HG03060 (cell line): Measurements from ENCODE around the gene MROH8.
"Not testable (repeated sequence)": the region's sequence is repeated elsewhere in the genome, so short reads cannot be mapped to it uniquely, and the experiment has no call there.

Source experiments
- ATAC-seq: cut with Tn5 transposase; IDR thresholded peaks from one replicate; pipeline ENCODE4 v1.9.1; 2021; ENCODE audit warnings: low read depth, moderate number of reproducible peaks; ENCODE audit not compliant: unreplicated experiment

MROH8 gene

GRCh38 chr20:37161830-37162549, 17.4 kb downstream of the MROH8 start:
- no peak for ATAC-seq

DNA sequence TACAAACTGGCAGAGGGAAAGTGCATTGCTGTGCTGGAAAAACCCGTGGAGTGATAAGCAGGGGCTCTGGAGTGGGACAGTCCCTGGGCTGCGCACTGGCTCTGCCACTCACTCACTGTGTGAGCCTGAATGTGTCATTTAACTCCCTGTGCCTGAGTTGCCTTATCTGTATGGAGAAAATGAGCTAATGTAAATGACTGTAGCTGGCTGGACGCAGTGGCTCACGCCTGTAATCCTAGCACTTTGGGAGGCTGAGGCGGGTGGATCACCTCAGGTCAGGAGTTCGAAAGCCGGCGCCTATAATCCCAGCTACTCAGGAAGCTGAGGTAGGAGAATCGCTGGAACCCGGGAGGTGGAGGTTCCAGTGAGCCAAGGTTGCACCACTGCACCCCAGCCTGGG, 18.7 kb downstream of the MROH8 start:
- no peak for ATAC-seq

DNA sequence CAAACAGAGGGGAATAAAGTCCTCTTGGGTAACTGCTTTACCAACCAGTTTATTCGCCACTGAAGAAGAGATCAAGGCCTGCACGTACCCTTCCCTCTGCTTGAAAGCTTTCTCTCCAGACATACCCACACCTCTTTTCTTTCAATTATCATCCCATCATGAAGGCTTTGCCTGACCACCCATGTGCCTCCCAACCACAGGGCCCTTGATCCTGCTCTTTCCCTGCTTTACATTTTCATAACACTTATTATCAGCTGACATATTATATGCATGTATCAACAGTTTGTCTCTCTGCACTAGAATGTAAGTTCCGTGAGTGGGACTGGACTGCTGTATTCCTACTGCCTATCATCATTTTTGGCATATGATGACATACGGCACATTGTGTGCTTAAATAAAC, 21.1 kb downstream of the MROH8 start:
- ATAC-seq = no peak

DNA sequence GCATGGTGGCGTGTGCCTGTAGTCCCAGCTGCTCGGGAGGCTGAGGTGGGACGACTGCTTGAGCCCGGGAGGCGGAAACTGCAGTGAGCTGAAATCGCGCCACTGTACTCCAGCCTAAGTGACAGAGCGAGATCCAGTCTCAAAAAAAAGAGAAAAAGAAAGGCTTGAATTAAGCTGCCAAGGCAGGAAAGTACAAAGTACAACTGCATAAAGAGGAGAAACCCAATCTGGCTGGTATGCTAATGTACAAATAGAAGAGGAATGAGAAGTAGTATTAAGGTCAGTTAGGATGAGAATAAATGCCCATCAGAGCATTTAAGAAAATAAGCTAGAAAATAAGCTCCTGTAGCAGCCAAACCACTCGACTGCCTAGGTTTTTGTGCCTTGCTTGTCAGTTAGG, 23.4 kb downstream of the MROH8 start:
- no peak for ATAC-seq

DNA sequence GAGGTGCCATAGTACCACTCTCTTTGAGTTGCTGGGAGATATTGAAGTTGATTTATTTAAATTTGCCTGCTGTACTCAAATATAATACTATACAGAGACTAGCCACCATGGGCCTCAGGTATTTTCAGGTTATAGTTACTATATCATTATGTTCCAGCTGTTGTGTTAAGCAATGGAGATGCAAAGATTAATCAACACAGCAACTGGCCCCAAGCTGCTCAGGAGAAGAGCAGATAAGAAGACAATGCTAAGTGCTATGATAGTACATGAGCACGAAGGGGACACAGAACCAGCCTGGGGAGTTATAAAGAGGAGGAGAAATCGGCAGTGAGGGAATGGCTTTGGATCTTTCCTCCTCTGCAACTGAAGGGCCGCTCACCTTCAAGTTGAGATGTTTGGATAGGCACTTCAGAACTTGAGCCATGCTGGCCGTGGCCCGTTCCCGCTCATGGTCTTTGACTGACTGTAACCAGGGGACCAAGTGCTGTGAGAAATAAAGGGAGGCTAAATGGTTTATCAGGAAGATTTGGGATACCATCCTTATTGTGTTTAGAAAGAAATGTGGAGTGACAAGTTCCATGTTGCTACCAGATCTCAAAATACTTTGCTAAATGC, 24.6 kb downstream of the MROH8 start:
- no peak for ATAC-seq

DNA sequence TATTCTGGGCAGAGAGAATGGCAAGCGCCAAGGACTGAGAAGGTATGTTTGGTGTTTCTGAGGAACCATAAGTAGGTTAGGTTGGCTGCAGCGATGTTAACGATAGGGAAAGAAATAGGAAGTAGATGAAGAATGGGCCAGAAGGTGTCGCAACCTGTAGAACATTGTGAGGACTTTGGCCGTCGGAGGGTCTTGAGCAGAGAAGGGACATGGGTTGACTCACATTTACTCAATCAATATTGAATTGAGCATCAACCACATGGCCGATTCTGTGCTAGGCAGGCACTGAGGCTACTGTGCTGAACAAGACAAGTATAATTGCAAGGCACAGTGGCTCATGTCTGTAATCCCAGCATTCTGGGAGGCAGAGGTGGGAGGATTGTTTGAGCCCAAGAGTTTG, 27.1 kb downstream of the MROH8 start:
- no peak for ATAC-seq

GRCh38 chr20:37151529-37151928, 27.8 kb downstream of the MROH8 start:
- no peak for ATAC-seq

- ATAC-seq = not testable (repeated sequence)
Observed at GRCh38 chr20:37150864-37151263, 28.5 kb downstream of the MROH8 start.

DNA sequence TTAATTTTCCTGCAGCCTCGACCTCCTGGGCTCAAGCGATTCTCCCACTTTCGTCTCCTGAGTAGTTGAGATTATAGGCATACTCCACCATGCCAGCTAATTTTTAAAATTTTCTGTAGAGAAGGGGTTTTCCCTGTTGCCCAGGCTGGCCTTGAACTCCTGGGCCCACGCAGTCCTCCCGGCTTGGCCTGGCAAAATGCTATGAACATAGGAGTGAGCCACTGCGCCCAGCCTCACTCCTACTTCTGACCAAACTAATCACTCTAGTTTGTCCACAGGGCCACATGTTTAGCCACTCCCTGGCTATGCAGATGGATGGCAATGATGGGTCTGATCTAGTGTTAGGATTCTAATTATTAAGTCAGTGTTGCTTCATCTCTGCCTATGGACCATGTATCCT, 32.1 kb downstream of the MROH8 start:
- ATAC-seq = no peak

DNA sequence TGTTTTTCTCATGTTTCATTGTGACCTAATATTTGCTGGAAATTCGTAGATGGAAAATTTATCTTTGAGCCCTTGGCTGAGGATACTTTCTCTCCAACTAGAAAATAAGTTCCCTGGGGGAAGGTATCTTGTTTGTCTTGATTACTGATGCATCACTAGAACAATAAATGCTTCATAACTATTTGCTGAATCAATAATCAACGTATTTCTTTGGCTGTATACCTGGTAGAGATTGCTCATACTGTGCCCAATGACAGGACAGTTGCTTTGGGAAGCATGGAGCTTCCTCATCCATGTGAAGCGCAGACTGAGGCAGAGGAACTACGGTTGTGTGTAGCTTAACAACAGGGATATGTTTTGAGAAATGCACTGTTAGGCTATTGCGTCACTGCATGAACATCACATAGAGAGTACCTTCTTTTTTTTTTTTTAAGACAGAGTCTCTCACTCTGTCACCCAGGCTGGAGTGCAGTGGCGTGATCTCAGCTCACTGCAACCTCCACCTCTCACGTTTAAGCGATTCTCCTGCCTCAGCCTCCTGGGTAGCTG, 34.4 kb downstream of the MROH8 start:
- no peak for ATAC-seq

DNA sequence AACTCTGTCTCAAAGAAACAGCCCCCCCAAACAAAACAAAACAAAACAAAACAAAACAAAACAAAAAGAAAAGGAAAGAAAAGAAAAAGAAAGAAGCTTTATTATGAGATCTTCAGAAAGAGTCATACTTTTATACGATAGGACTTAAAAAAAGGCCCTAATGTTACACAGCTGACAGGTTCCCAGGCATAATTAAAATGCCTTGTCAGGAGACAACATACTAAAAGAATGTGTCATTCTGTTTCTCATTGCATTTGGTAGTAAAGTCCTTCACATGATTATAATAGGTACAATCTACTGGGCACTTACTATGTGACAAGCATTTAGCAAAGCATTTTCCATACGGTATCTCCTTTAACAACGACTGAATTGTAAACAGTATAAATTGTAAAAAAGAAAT, 36.6 kb downstream of the MROH8 start:
- no peak for ATAC-seq

GRCh38 chr20:37137547-37137946, 41.8 kb downstream of the MROH8 start:
- no peak for ATAC-seq

DNA sequence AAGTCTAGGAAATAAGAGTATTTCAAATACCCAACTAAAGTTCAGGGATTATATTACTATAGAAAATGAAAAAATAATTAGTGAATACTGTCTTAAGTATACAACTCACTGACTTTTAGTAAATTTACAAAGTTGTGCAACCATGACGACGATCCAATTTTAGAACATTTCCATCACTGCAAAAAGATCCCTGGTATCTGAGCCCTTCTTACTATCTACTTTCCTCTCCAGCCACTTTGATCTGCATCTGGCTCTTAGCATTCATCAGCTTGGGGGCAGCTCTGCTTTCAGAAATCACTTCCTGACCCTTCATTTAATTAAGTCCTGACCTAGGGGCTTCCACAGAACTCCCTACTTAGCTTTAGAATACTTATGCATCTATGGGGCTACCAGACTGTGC, 45.4 kb downstream of the MROH8 start:
- ATAC-seq = no peak

DNA sequence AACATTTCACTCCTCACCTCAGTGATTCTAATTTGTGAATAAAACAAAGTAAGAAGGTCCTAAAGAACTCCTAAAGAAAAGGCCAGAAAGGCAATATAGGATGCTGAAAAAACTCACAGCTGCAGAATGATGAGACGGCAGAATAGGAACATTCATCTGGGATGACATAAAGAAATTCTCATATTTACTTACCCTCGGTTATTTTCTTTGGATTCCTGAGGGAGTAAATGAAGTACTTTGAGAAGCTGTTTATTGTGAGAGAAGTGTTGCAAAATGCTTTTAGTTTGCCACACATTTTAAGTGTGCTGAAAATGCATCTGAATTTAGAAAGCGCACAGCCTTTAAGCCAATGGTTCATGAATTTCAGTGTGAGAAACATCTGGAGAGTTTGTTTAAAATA, 47.9 kb downstream of the MROH8 start:
- ATAC-seq = no peak

GRCh38 chr20:37128803-37129202, 50.5 kb downstream of the MROH8 start:
- no peak for ATAC-seq

GRCh38 chr20:37126290-37126689, 53.1 kb downstream of the MROH8 start:
- not testable (repeated sequence) for ATAC-seq

DNA sequence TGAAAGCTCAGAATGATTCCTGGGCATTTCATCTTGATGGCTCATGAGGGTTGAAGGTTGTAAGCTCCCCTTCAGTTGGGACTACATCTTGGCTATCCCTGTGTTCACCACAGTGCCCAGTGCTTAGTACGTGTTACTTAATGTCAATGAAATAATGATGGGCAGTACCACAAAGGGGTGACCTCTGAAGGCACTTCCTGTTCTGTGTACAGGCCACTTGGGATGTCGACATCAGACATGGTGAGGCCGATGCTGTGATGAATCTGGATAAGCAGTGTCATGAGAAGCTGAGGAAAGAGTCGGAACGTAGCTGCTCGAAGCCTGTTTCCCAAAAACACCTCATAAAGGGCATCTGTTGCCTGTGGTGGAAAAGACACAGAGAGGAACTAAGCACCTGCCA, 55.9 kb downstream of the MROH8 start:
- ATAC-seq = no peak

DNA sequence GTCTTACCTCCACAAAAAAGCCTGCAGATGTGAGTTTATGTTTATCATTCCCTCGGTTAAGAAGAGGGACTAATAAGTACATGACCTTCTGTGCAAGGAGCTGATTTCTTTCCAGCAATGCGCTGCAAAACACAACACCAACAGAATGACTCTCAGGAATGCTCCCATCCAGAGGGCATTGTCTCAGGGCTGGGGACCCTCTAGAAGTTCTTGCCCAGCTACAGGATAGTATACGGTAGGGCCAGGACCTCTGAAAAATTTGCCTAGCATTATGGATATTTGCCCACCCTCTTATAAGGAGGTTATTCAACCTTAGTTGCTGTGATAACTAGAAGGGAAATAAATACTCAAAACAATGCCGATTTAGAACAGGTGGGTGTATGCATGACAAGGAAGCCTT, 58.9 kb downstream of the MROH8 start:
- no peak for ATAC-seq

DNA sequence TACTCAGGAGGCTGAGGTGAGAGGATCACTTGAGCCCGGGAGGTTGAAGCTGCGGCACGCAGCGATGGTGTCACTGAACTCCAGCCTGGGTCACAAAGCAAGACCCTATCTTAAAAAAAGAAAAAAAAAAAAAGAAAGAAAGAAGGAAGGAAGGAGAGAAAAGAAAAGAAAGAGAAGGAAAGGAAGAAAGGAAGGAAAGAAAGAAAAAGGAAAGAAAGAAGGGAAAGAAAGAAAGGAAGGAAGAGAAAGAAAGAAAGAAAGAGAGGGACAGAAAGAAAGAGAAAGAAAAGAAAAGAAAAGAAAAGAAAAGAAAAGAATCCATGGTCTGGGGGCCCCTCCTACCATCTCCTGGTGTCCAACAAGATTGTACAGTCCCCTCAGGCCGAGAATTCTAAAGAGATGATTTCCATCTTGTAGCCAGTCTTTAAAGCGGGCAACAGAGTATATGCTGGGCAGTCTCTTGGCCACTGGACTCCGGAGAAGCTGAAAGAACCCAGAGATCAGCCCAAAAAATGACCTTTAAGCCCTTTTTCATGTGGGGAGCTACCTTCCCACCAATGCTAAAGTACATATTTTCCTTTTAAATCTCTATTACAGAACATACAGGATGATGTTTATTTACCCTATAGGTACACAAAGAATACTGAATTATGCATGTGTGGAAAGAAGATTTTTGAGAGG, 59.9 kb downstream of the MROH8 start:
- no peak for ATAC-seq

DNA sequence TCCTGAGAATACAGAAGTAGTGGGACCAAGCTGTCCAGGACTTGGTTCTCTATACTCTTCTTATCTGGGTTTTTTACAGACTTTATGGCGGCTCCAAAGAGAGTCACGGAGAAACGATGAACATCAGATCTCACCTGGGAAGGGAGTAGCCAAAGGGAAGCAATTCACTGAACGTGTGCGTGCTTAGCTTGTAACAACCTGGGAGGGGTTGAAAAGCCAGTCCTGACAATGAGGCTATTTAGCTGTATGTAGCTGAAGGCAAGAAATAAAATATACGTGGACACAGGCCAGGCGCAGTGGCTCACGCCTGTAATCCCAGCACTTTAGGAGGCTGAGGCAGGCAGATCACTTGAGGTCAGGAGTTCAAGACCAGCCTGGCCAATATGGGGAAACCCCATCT, 65.3 kb downstream of the MROH8 start:
- ATAC-seq = no peak

DNA sequence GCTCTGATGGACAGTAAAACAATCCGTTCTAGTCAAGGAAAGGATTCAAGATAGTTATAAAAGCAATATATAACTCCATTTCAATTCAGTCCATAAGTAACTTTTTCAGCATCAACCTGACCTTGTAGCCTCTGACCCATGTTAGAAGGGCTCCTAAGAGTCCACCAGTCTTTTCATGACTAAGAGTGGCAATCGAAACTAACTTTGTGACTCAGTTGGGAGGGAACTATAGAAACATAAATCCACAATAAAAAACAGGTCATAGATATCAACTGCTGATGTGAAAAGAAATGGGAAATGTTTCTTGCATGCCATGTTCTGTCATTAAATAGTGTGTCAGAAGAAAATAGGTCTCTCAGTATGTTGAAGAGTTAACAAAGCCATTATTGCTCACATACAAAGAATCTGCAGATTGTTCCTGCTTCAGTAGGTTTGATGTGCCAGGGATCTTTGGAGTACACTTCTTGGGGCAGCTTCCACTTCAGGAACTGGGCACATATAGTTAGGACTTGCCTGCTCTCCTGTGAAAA, 67.4 kb downstream of the MROH8 start:
- ATAC-seq = no peak
